ENCODE data around the gene ABHD15. TPM values are rescaled to one million over a fixed set of nuclear protein-coding genes. Genes with fewer than 3 reads are reported as not detected.
A peak's percentile ranks its signal among the peaks of the same experiment; 100 is the strongest.

The ABHD15 gene
- total RNA-seq, 1 experiment from 2014 or later = 12.9 TPM

- Histone ChIP-seq H3K9me2 (ENCODE audit: insufficient read depth) (no peaks in the 10 kb centered on the region), H3K36me3 (ENCODE audit: low read depth) (no peaks in the 10 kb centered on the region), H3K27me3 (ENCODE audit: insufficient read depth, low read depth) (no peaks in the 10 kb centered on the region), H3K4me2 (peak overlapping the region; percentile 84), H3K4me1 (replicated peaks; ENCODE audit: insufficient read depth) (peaks cover 49% of the 10 kb centered on the region), H3K4me3 (no peak overlapping the region), H4K20me1 (ENCODE audit: insufficient read depth) (peaks cover 10% of the 10 kb centered on the region), H2AFZ (no peak overlapping the region), H3K79me2 (ENCODE audit: low read depth) (peaks cover 52% of the 10 kb centered on the region), H3K9me3 (ENCODE audit: insufficient read depth, low read depth) (no peaks in the 10 kb centered on the region), H3K27ac (no peak overlapping the region), H3F3A (ENCODE audit: insufficient read depth, low read depth) (peaks cover 30% of the 10 kb centered on the region)
- ChIA-PET POLR2A (ENCODE audit: unreplicated experiment) (interaction anchor here (0.5 to 0.9 kb wide), 5 partner anchors 30 to 466 kb away, joined by 3 to 6 read pairs (median 4); no protein-coding TSS in a partner anchor), CTCF (interaction anchor here (0.6 to 1.5 kb wide), 5 partner anchors 36 to 221 kb away, joined by 5 to 9 read pairs (median 6); no protein-coding TSS in a partner anchor)
- intact Hi-C loops (cut with micrococcal nuclease; ENCODE audit: unreplicated experiment) = loop anchor here (1.0 to 5.0 kb wide), 3 partner anchors 48 to 222 kb away; no protein-coding TSS in a partner anchor
- no peak for TF ChIP-seq EZH2 (IDR thresholded peaks at IDR 0.05; ENCODE audit: low read depth)
- TF ChIP-seq, protein P1, sequence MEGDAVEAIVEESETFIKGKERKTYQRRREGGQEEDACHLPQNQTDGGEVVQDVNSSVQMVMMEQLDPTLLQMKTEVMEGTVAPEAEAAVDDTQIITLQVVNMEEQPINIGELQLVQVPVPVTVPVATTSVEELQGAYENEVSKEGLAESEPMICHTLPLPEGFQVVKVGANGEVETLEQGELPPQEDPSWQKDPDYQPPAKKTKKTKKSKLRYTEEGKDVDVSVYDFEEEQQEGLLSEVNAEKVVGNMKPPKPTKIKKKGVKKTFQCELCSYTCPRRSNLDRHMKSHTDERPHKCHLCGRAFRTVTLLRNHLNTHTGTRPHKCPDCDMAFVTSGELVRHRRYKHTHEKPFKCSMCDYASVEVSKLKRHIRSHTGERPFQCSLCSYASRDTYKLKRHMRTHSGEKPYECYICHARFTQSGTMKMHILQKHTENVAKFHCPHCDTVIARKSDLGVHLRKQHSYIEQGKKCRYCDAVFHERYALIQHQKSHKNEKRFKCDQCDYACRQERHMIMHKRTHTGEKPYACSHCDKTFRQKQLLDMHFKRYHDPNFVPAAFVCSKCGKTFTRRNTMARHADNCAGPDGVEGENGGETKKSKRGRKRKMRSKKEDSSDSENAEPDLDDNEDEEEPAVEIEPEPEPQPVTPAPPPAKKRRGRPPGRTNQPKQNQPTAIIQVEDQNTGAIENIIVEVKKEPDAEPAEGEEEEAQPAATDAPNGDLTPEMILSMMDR (conservative IDR thresholded peaks at IDR 0.05) = no peak
- DNase-seq = no peak
- no TSS peak for BruUV-seq (replicated peaks)
These were observed 24.4 kb upstream of the ABHD15 start for GRCh38 chr17:29591146-29591736.

DNA sequence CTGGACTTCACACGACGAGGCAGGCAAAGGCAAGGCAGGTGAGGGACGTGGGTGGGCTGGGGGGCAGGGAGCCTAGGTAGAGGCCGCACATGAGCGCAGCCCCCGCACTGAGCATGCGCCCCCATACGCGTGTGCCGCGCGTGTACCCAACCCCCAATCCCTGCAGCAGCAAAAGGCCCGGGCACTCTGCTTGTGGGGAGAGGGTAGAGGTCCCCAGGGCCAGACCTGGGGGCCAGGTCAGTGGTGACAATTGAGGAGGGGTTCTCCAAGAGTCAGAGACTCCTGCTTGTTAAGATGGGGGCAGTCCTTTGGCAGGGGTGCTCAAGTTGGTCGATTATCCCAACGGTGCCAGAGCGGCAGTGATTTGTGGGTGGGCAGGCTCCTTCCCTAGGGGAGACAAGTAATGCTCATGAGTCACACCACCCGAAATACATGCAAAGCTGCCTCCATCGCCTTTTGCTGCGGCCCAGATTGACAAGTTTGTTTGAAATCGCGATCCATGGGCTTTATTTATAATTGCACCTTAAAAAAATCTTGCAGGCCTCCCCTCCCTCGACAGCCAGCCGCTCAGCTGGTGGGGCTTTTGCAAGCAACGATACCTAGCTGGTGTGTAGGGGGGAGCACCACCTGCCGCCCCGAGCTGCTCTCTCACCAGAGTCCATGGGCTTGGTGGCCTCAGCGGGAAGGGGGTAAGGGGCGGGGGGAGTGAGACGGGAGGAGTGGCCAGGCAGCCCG lies 23.7 kb upstream of the ABHD15 start:
- Histone ChIP-seq H3K36me3 (ENCODE audit: low read depth) (no peaks in the 10 kb centered on the region), H3F3A (ENCODE audit: insufficient read depth, low read depth) (peaks cover 30% of the 10 kb centered on the region), H3K27ac (no peak overlapping the region), H3K27me3 (ENCODE audit: insufficient read depth, low read depth) (no peaks in the 10 kb centered on the region), H3K4me3 (peak overlapping the region; percentile 59; the same call in 1 of the 2 replicates), H2AFZ (no peak overlapping the region), H3K9me2 (ENCODE audit: insufficient read depth) (no peaks in the 10 kb centered on the region), H4K20me1 (ENCODE audit: insufficient read depth) (peaks cover 11% of the 10 kb centered on the region), H3K4me1 (replicated peaks; ENCODE audit: insufficient read depth) (peaks cover 47% of the 10 kb centered on the region), H3K79me2 (ENCODE audit: low read depth) (peaks cover 51% of the 10 kb centered on the region), H3K4me2 (peak overlapping the region; percentile 75), H3K9me3 (ENCODE audit: insufficient read depth, low read depth) (no peaks in the 10 kb centered on the region)
- CTCF ChIA-PET = interaction anchor here (0.6 to 0.7 kb wide), 4 partner anchors 35 to 211 kb away, joined by 3 to 9 read pairs (median 6); no protein-coding TSS in a partner anchor
- peak in 1 of 2 experiments; percentile 26 for DNase-seq
- intact Hi-C loops (cut with micrococcal nuclease; ENCODE audit: unreplicated experiment) = loop anchor here (1.0 to 5.0 kb wide), 3 partner anchors 48 to 221 kb away; no protein-coding TSS in a partner anchor
- TF ChIP-seq, protein P1 (conservative IDR thresholded peaks at IDR 0.05) = no peak
- TF ChIP-seq EZH2 (IDR thresholded peaks at IDR 0.05; ENCODE audit: low read depth) = no peak
- BruUV-seq (replicated peaks) = no TSS peak
- POLR2A ChIA-PET (ENCODE audit: unreplicated experiment) = interaction anchor here (0.9 kb wide), 1 partner anchor 465 kb away, joined by 6 read pairs; no protein-coding TSS in a partner anchor

GRCh38 chr17:29589524-29590410 lies 22.9 kb upstream of the ABHD15 start, which contains the start of gene GIT1:
TSS of gene GIT1 (minus strand) at chr17:29589648. CDS start at chr17:29589378, 270 bp downstream.
- no peaks in the 10 kb centered on the region for H3K9me2 ChIP-seq (ENCODE audit: insufficient read depth)
- no peaks in the 10 kb centered on the region for H3K36me3 ChIP-seq (ENCODE audit: low read depth)
- 0 out of 2 replicates have a peak within 1 kb of the TSS, but pooled peaks have one; percentile 4 for H3K27ac ChIP-seq
- TF ChIP-seq, protein P1 (conservative IDR thresholded peaks at IDR 0.05) = no peak; the same call in 1 of the 2 replicates
- TF ChIP-seq EZH2 (IDR thresholded peaks at IDR 0.05; ENCODE audit: low read depth) = no peak
- DNase-seq = peak; percentile 58 to 86
- BruUV-seq (replicated peaks) = no TSS peak
- ChIA-PET POLR2A (ENCODE audit: unreplicated experiment) (no interaction called here), CTCF (no interaction called here)
- peaks cover 39% of the 10 kb centered on the region for H3K4me1 ChIP-seq (replicated peaks; ENCODE audit: insufficient read depth)
- H3F3A ChIP-seq (ENCODE audit: insufficient read depth, low read depth) = peaks cover 30% of the 10 kb centered on the region
- peaks cover 11% of the 10 kb centered on the region for H4K20me1 ChIP-seq (ENCODE audit: insufficient read depth)
- peak within 1 kb of the TSS; percentile 96 for H2AFZ ChIP-seq
- H3K27me3 ChIP-seq (ENCODE audit: insufficient read depth, low read depth) = no peaks in the 10 kb centered on the region
- intact Hi-C loops (cut with micrococcal nuclease; ENCODE audit: unreplicated experiment) = loop anchor here (1.0 to 5.0 kb wide), 4 partner anchors 21 to 198 kb away; partner anchors contain the start of genes CORO6 and TP53I13
- H3K79me2 ChIP-seq (ENCODE audit: low read depth) = peaks cover 51% of the 10 kb centered on the region
- H3K4me3 ChIP-seq = peak within 1 kb of the TSS; percentile 93
- H3K4me2 ChIP-seq = peak within 1 kb of the TSS; percentile 86
- H3K9me3 ChIP-seq (ENCODE audit: insufficient read depth, low read depth) = no peaks in the 10 kb centered on the region

Data from PC-9 (cell line).